Gastrocnemius medialis (tissue), 4 donors: ENCODE measurements around the gene CLCN6.

Experiments used
- POLR2A ChIP-seq, 2 donors: fragments of 450-650 bp; IDR thresholded peaks; one replicate each; pipeline ENCODE4 v1.6.1; 2017; ENCODE audit warnings: antibody characterized with exemption in 2 of 2, mild to moderate bottlenecking in 2 of 2, moderate library complexity in 2 of 2
- TF ChIP-seq, protein P1 (sequence below), 5 experiments: fragments of 450-650 bp in 3 of 5; fragments of 200-600 bp in 2 of 5; sonication (generic) in 2 of 5; IDR thresholded peaks in 4 of 5; conservative IDR thresholded peaks in 1 of 5; 1 replicate in 4 of 5; 2 replicates in 1 of 5; pipeline ENCODE4 v1.5.1; 2016 to 2019; ENCODE audit warnings: antibody characterized with exemption in 5 of 5, mild to moderate bottlenecking in 3 of 5, moderate library complexity in 3 of 5

DNA sequence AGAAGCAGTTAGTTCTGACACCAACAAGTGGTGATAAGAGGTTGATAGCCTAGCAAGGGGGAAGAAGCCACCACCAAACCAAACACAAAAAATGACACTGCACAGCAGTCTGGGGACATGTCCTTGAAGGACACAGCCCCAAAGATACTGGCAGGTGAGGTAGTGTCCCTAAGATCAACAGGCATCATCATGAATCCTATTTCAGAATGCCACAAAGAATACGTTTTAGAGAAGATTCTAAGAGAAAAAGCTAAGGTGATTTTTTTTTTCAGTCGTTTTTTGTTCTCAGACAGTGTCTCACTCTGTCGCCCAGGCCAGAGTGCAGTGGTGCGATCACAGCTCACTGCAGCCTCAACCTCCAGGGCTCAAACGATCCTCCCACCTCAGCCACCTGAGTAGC lies 19.8 kb upstream of the CLCN6 start:
- TF ChIP-seq, protein P1, sequence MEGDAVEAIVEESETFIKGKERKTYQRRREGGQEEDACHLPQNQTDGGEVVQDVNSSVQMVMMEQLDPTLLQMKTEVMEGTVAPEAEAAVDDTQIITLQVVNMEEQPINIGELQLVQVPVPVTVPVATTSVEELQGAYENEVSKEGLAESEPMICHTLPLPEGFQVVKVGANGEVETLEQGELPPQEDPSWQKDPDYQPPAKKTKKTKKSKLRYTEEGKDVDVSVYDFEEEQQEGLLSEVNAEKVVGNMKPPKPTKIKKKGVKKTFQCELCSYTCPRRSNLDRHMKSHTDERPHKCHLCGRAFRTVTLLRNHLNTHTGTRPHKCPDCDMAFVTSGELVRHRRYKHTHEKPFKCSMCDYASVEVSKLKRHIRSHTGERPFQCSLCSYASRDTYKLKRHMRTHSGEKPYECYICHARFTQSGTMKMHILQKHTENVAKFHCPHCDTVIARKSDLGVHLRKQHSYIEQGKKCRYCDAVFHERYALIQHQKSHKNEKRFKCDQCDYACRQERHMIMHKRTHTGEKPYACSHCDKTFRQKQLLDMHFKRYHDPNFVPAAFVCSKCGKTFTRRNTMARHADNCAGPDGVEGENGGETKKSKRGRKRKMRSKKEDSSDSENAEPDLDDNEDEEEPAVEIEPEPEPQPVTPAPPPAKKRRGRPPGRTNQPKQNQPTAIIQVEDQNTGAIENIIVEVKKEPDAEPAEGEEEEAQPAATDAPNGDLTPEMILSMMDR (IDR thresholded peaks at IDR 0.05 in 4 of 5, conservative IDR thresholded peaks at IDR 0.05 in 1 of 5), result no peak
- no peak for TF ChIP-seq POLR2A (IDR thresholded peaks at IDR 0.05)
